DMS153 treated with DMSO at 0.1 percent for 48 hours (cell line): ENCODE data around the gene CRELD1.

ENCODE experiments used
- DNase-seq: peaks from one replicate; lab custom pipeline; 2025; ENCODE audit not compliant: unreplicated experiment; lab: John Stamatoyannopoulos, UW

CRELD1 gene

DNA sequence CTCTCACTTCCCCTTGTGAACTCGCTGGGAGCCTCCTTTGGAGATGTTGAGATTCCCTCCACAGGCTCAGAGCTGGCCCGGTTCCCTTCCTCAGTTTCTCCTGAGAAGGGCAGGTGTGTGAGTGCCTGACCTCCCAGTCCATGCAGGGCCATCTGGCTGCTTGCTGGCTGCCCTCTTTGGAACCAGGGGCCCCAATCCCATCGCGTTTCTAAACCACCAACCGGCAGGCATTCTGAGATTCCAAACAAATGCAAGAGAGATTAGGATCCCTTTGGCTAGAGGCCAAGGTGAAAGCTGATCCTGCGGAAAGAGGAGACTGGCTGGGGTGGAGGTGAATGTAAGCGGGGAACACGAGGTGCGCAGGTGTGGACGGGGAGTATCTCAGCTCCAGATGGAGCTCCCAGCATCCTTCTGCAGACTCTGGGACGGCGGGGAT lies 21.5 kb downstream of the CRELD1 start:
- no peak for DNase-seq

DNA sequence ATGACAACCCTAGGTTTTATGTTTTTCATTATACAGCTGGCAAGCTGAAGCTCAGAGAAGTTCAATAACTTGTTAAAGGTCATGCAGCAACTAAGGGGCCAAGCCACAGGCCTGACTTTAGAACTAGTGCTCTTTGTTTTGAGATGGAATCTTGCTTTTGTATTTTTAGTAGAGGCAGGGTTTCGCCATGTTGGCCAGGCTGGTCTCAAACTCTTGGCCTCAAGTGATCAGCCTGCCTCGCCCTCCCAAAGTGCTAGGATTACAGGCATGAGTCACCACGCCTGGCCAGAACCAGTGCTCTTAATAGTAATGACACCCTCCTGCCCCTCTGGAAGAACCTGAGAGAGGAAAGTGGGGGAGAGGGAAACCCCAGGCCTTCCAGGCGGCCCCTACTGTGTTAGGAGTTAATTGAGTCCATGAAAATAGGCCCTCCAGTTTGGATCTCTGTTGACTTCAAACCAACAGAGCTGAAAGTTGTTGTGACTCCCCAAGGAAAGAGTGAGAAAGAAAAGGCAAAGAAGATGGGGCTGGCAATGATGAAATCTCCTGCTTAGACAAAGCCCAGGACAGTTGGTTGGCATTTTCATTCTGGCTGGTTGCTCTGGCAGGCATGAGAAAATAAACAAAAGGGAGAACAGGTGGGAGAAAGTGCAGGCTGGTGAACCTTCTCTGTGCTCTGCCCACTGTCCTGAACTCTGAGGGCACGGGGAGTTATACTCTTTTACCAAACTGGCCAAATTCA lies 22.1 kb downstream of the CRELD1 start:
- DNase-seq = no peak

DNA sequence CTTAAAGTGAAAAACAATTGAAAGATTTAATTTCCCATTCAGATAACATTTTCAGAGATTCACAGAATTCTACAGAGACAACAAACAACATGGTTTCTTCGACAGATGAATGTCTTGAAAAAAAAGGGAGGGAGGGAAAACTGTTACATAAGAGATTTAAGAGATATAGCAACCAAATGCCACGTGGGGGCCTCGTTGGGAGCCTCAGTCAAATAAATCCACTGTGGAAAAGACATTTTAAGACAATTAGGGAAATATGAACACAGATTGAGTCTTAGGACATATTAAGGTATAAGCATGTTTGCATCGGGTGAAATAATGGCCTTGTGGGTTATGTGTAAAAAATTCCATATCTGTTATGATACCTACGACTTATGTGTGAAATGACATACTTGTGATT lies 23.6 kb downstream of the CRELD1 start:
- no peak for DNase-seq

DNA sequence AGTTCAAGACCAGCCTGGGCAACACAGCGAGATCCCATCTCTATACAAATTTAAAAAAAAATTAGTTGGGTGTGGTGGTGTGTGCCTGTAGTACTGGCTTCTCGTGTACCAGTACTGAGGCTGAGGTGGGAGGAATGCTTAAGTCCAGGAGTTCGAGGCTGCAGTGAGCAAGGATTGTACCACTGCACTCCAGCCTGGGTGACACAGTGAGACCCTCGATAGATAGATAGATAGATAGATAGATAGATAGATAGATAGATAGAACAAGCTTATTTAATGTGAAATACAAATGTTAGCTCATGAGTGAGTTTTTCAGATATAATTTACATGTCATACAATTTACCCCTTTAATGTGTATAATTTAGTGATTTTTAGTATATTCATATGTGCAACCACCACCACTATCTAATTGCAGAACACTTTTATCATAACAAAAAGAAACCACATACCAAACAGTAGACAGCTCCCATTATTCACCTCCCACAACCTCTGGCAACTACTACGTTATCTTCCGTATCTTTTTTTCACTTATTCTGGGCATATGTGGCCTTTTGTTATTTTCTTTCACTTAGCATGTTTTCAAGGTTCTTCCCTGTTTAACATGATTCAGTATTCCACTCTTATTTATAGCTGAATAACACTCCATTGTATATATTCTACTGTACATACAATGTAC lies 31.7 kb downstream of the CRELD1 start:
- no peak for DNase-seq

DNA sequence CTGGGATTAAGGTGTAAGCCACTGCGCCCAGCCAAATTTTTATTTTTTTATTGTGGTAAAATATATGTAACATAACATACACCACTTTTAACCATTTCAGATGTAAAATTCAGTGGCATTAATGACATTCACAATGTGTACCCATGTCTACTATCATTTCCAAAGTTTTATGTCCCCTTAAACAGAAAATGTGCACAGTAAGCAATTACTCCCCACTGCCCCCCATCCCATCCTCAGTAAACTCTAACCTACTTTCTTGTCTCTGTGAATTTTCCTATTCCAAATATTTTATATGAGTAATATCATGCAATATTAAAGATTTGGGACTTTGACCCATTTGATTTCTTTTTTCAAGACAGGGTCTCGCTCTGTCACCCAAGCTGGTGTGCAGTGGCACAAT lies 33.2 kb downstream of the CRELD1 start:
- DNase-seq = no peak

DNA sequence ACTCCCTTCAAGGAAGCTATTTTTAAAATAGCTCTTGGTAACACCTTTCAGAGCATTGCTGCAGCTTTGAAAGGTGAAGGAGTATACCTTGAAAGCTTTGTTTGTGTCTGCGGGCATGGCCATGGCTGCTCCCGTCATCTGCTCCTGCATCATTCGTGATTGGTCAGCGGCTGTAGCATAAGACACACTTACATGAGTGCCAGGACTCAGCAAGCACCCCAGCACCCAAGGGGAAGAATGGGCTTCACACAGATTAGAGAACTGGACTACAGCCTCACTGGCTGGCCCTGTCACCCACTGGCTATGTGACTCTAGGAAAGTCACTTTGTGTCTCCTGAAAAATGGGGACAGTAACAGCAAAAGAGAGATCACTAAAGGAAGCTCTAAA lies 36.0 kb downstream of the CRELD1 start:
- DNase-seq = no peak

DNA sequence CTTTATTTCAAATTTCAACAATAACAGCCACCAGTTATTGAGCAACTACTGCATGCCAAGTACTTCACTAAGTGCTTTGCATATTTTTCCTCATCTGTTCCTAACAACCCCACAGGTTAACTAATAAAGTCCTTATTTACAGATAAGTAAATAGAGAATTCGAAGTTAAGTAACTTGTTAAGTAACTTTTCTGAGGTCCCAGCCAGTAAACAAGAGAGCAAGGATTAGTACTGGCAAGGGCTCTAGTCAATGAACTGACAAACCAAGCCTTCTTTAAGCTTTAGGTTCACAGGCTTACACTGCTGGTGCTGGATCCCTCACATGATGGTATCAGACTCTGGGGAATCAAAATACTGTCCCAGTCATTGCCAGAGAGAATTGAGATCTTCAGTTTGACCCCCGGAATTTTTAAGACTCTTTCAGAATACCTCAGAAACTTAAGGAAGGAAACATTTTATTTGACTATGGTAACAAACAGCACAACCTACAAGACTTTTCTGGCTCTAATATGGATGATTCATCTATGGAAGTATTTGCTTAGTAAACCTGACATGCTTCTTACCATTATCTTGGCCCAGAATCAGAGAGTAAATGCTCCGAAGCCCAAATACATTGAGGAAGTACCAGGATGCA lies 36.5 kb downstream of the CRELD1 start:
- DNase-seq = no peak

DNA sequence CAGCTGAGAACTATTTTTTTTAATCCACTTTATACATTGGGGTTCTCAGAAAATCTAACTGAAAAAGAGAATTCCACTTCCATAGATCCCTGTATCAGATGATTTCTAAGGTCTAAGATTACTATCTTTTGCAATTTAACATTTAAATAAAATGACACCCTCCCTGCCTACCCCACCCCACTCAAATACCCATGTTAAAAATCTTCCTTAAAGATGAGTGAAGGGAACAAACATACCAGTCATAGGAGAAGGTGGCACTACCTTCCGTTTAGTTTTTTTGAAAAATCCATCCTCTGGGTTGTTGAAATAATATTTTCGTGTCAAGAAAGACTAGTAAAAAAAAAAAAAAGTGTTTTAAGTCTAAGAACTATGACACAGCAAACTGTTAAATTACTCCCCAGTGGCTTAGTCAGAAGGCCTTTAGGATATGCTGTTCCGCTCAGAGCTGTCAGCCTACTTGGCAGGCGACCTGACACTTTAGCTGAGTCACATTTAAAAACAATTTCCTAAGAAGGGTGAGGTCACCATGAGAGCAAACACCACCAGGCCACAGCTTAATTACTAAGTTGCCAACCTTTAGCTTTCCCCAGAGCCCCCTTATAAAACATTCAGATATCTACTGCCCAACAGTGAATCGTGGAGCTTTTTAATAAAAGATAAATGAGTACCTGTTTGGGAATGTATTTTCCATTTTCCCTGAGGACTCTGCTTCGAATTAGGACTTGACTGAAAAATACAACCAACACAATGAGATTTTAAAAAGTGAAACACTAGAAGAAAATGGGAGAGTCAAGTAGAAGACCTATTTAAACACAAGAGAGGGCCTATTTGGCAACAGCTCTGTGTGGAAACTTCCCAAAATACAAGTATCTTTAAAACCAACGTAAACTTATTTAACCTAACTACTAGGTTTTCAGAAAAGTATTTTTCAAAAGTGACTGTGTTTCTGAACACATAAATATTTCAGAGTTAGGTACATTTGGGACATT lies 43.4 kb downstream of the CRELD1 start:
- DNase-seq = no peak

DNA sequence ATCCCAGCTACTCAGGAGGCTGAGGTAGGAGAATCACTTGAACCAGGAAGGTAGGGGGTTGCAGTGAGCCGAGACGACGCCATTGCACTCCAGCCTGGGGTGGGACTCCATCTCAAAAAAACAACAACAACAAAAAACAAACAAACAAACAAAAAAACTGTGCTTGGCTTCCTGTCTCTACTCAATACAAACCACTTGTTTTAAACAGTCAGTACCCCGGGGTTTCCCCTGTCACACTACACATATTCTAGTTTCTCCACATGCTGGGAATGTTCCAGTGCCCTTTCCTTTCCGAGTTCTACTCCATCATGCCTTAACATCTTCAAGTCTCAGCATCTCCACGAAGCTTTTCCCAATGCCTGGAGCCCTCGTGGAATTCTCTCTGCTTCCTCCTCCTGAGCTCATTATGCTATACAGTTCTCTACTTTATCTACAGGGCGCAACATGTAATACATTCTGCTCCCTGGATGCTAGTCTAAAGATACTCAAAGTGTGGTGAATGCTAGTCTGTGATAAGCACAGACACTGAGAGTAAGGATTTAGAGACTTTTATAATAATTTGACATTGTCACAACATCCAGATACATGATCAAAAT lies 45.2 kb downstream of the CRELD1 start:
- DNase-seq = no peak

DNA sequence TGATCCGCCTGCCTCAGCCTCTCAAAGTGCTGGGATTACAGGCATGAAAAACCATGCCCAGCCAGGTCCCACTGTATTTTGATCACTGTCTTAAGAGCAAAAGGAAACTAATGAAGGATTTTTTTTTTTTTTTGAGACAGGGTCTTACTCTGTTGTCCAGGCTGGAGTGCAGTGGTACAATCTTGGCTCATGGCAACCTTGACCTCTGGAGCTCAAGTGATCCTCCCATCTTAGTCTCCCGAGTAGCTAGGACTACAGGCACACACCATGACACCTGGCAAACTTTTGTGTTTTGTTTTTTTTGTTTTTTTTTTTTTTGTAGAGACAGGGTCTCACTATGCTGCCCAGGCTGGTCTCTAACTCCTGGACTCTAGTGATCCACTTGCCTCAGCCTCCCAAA lies 46.6 kb downstream of the CRELD1 start:
- no peak for DNase-seq

DNA sequence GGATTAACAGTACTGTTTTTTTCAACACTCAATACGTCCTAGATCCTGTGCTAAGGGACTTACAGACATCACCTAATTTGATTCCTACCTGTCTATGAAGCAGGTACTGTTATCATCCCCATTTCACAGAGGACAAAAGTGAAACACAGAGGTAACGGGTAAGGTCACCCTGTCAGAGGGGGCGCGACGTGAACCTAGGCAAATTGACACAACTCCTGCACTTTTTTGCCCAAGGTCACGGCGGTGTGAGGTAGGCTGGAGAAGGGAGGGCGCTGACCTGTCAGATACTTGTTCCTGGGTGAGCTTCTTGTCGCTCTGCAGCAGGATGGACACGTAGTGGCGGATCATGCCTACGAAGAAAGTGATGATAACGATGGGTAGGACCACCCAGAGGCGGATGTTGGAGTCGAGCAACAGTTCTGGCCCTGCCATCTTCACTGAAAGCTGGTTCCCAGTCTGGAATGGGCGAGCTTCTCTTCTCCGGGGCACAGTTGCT lies 52.6 kb downstream of the CRELD1 start:
- DNase-seq = no peak

DNA sequence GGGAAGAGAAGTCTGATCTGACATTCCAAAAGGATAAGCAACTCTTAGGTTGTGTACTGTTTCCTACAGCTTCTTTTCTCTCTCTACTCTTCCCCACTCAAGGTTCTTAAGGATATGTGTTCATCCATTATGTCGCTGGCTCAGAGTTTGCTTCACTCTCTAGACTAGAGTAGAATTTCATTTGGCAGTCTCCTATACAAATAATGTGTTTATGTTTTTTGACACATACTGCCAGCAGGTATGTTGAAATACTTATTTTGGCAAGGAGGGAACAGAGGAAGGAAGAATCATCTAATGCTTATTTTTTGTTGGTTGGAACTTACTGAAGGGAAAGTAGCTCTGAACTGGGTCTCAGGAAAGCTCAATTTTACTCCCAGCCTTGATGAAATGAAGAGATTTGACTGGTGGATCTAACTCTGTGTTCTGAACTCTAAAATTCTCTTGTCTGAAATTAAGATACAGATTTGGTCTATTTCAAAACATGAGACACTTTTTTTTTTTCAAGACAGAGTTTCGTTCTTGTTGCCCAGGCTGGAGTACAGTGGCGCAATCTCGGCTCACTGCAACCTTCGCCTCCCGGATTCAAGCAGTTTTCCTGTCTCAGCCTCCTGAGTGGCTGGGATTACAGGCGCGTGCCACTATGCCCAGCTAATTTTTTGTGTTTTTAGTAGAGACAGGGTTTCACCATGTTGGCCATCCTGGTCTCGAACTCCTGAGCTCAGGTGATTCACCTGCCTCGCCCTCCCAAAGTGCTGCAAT lies 60.6 kb downstream of the CRELD1 start:
- DNase-seq = no peak
